SU-DHL-6 (cell line): ENCODE results near the gene DELE1.

Source experiments
- H2AFZ ChIP-seq: fragments of 200-600 bp; sonication (generic); 2 replicates; pipeline ENCODE4 v1.6.1; 2014; ENCODE audit warnings: low read depth, mild to moderate bottlenecking, moderate library complexity, mixed read lengths, antibody characterized with exemption, low read length; ENCODE audit not compliant: severe bottlenecking
- H3F3A ChIP-seq: fragments of 200-600 bp; shearing (Covaris generic); 2 replicates; pipeline ENCODE4 v1.6.0; 2016; ENCODE audit warnings: antibody characterized with exemption, mild to moderate bottlenecking; ENCODE audit not compliant: insufficient read depth
- H3K27ac ChIP-seq: fragments of 200-600 bp; sonication (generic); 2 replicates; pipeline ENCODE4 v1.5.1; 2016; ENCODE audit warnings: low read depth, mild to moderate bottlenecking, low read length, moderate library complexity, mixed read lengths
- H3K27me3 ChIP-seq: fragments of 200-600 bp; sonication (generic), shearing (Covaris generic); 2 replicates; pipeline ENCODE4 v1.6.0; 2014; ENCODE audit warnings: mild to moderate bottlenecking, low read length
- H3K36me3 ChIP-seq: fragments of 200-600 bp; sonication (generic); 2 replicates; pipeline ENCODE4 v1.6.1; 2014; ENCODE audit warnings: mild to moderate bottlenecking, low read length, mixed read lengths
- H3K4me2 ChIP-seq: fragments of 300-600, 200-600 bp; shearing (Covaris generic), sonication (generic); 2 replicates; pipeline ENCODE4 v1.6.0; 2014; ENCODE audit warnings: low read length, low read depth, mild to moderate bottlenecking; ENCODE audit not compliant: poor library complexity, severe bottlenecking
- H3K4me3 ChIP-seq: fragments of 200-600 bp; sonication (generic); 2 replicates; pipeline ENCODE4 v1.5.1; 2014; ENCODE audit warnings: antibody characterized with exemption, low read length, mild to moderate bottlenecking, mixed read lengths; ENCODE audit not compliant: insufficient read depth, poor library complexity, severe bottlenecking
- H3K79me2 ChIP-seq: fragments of 200-600 bp; sonication (generic); 2 replicates; pipeline ENCODE4 v1.6.1; 2014; ENCODE audit warnings: mild to moderate bottlenecking, low read length, moderate library complexity; ENCODE audit not compliant: insufficient read depth
- H3K9ac ChIP-seq: fragments of 200-600 bp; sonication (generic); 2 replicates; pipeline ENCODE4 v1.7.0; 2014; ENCODE audit warnings: mild to moderate bottlenecking, low read length
- H3K9me2 ChIP-seq: fragments of 200-600 bp; sonication (generic); replicated peaks from 2 replicates; pipeline ENCODE4 v1.6.1; 2014; ENCODE audit warnings: low read length; ENCODE audit not compliant: insufficient read depth
- H3K9me3 ChIP-seq: fragments of 200-600 bp; sonication (generic); 2 replicates; pipeline ENCODE4 v1.6.1; 2014; ENCODE audit warnings: low read length, mixed read lengths; ENCODE audit not compliant: insufficient read depth
- H4K20me1 ChIP-seq: fragments of 200-600 bp; sonication (generic); 2 replicates; pipeline ENCODE4 v1.6.1; 2014; ENCODE audit warnings: low read depth, mild to moderate bottlenecking, antibody characterized with exemption, low read length, moderate library complexity, mixed read lengths
- CTCF ChIP-seq: fragments of 200-600 bp; sonication (generic); IDR thresholded peaks from one replicate; pipeline ENCODE4 v1.5.1; 2017; ENCODE audit warnings: antibody characterized with exemption, mild to moderate bottlenecking, low read length, moderate library complexity; ENCODE audit not compliant: insufficient read depth, poor library complexity, severe bottlenecking
- EZH2phosphoT487 ChIP-seq: fragments of 200-600 bp; sonication (generic), shearing (Covaris generic); conservative IDR thresholded peaks from 2 replicates; pipeline ENCODE4 v1.6.1; 2018; ENCODE audit warnings: mild to moderate bottlenecking, antibody characterized with exemption, low read length, moderate library complexity, mixed read lengths

DELE1 gene

GRCh38 chr5:141968914-141969608 lies 45.4 kb downstream of the DELE1 start, which contains the start of gene RNF14:
RNF14 (plus strand) TSS chr5:141969105; CDS start chr5:141973589, 4,484 bp downstream.
- H4K20me1 ChIP-seq = no peaks in the 10 kb centered on the region
- H3K4me3 ChIP-seq = peak within 1 kb of the TSS; percentile 60
- peak within 1 kb of the TSS; percentile 98 for H2AFZ ChIP-seq
- peak within 1 kb of the TSS; percentile 82 for H3K27ac ChIP-seq
- H3F3A ChIP-seq = peaks cover 22% of the 10 kb centered on the region; the same call in 1 of the 2 replicates
- H3K4me2 ChIP-seq = peak within 1 kb of the TSS; percentile 79
- no peaks in the 10 kb centered on the region for H3K27me3 ChIP-seq
- H3K9me3 ChIP-seq = no peaks in the 10 kb centered on the region
- H3K79me2 ChIP-seq = peaks cover 5% of the 10 kb centered on the region; the same call in 1 of the 2 replicates
- TF ChIP-seq EZH2phosphoT487 (no peak), CTCF (peak; percentile 75)
- H3K36me3 ChIP-seq = no peaks in the 10 kb centered on the region
- H3K9me2 ChIP-seq = no peaks in the 10 kb centered on the region
- H3K9ac ChIP-seq = peak within 1 kb of the TSS; percentile 79

GRCh38 chr5:141969783-141970771 lies 46.4 kb downstream of the DELE1 start:
- H2AFZ ChIP-seq = peak overlapping the region; percentile 20
- H3K27ac ChIP-seq = peak overlapping the region; percentile 82
- TF ChIP-seq EZH2phosphoT487 = no peak
- no peak for TF ChIP-seq CTCF
- peak overlapping the region; percentile 60 for H3K4me3 ChIP-seq
- no peaks in the 10 kb centered on the region for H3K27me3 ChIP-seq
- H3K36me3 ChIP-seq = peaks cover 4% of the 10 kb centered on the region
- H3K4me2 ChIP-seq = peak overlapping the region; percentile 79
- peak overlapping the region; percentile 79 for H3K9ac ChIP-seq
- no peaks in the 10 kb centered on the region for H3K9me3 ChIP-seq
- peaks cover 5% of the 10 kb centered on the region; the same call in 1 of the 2 replicates for H3K79me2 ChIP-seq
- H3F3A ChIP-seq = peaks cover 22% of the 10 kb centered on the region; the same call in 1 of the 2 replicates
- H4K20me1 ChIP-seq = no peaks in the 10 kb centered on the region
- H3K9me2 ChIP-seq = no peaks in the 10 kb centered on the region

- H3K9ac ChIP-seq = no peak overlapping the region
- TF ChIP-seq CTCF = no peak
- no peak for TF ChIP-seq EZH2phosphoT487
- no peak overlapping the region for H3K4me3 ChIP-seq
- H2AFZ ChIP-seq = no peak overlapping the region
- peaks cover 18% of the 10 kb centered on the region; the same call in 1 of the 2 replicates for H3F3A ChIP-seq
- H4K20me1 ChIP-seq = no peaks in the 10 kb centered on the region
- peaks cover 5% of the 10 kb centered on the region; the same call in 1 of the 2 replicates for H3K79me2 ChIP-seq
- H3K9me3 ChIP-seq = no peaks in the 10 kb centered on the region
- H3K9me2 ChIP-seq = no peaks in the 10 kb centered on the region
- no peaks in the 10 kb centered on the region for H3K27me3 ChIP-seq
- H3K36me3 ChIP-seq = peaks cover 11% of the 10 kb centered on the region
- H3K27ac ChIP-seq = no peak overlapping the region
- no peak overlapping the region for H3K4me2 ChIP-seq
These were observed 50.4 kb downstream of the DELE1 start for GRCh38 chr5:141973871-141974595.
